GM23338 (cell line): ENCODE data around the gene CFAP70. TPM values are rescaled to one million over a fixed set of nuclear protein-coding genes. Genes with fewer than 3 reads are reported as not detected.

Experiments used
- ATAC-seq: fragments of 200-7000 bp; cut with Tn5 transposase; 3 replicates; pipeline ENCODE4 v1.9.1; 2020
- DNase-seq: peaks from one replicate; pipeline ENCODE4 v3.0.0-alpha.2; 2015; ENCODE audit warnings: low spot score
- H2AFZ ChIP-seq: fragments of 200-600 bp; sonication (generic); 2 replicates; pipeline ENCODE4 v1.8.0; 2016; ENCODE audit warnings: antibody characterized with exemption, mild to moderate bottlenecking, moderate library complexity
- H3F3A ChIP-seq: fragments of 200-600 bp; sonication (generic); replicated peaks from 2 replicates; pipeline ENCODE4 v1.8.0; 2017; ENCODE audit warnings: antibody characterized with exemption, mixed run types, low read depth
- H3K27ac ChIP-seq: fragments of 200-600 bp; sonication (generic); 2 replicates; pipeline ENCODE4 v1.6.1; 2016; ENCODE audit warnings: low read depth
- H3K27me3 ChIP-seq: fragments of 200-600 bp; sonication (generic); 2 replicates; pipeline ENCODE4 v1.8.0; 2016; ENCODE audit warnings: mild to moderate bottlenecking, mixed run types, moderate library complexity; ENCODE audit not compliant: insufficient read depth
- H3K36me3 ChIP-seq: fragments of 200-600 bp; sonication (generic); 2 replicates; pipeline ENCODE4 v1.8.0; 2016; ENCODE audit warnings: mild to moderate bottlenecking; ENCODE audit not compliant: insufficient read depth
- H3K4me1 ChIP-seq: fragments of 200-600 bp; sonication (generic); 2 replicates; pipeline ENCODE4 v1.8.0; 2016; ENCODE audit warnings: mild to moderate bottlenecking, moderate library complexity; ENCODE audit not compliant: insufficient read depth
- H3K4me2 ChIP-seq: fragments of 200-600 bp; sonication (generic); 2 replicates; pipeline ENCODE4 v1.7.1; 2017; ENCODE audit warnings: mixed run types
- H3K4me3 ChIP-seq: fragments of 200-600 bp; sonication (generic); 2 replicates; pipeline ENCODE4 v1.6.1; 2016; ENCODE audit warnings: mixed run types
- H3K79me2 ChIP-seq: fragments of 200-600 bp; sonication (generic); replicated peaks from 2 replicates; pipeline ENCODE4 v1.8.0; 2017; ENCODE audit warnings: mild to moderate bottlenecking; ENCODE audit not compliant: insufficient read depth
- H3K9me2 ChIP-seq: fragments of 200-600 bp; sonication (generic); 2 replicates; pipeline ENCODE4 v1.8.0; 2017; ENCODE audit not compliant: insufficient read depth
- H4K20me1 ChIP-seq: fragments of 200-600 bp; sonication (generic); replicated peaks from 2 replicates; pipeline ENCODE4 v1.8.0; 2017; ENCODE audit warnings: mild to moderate bottlenecking; ENCODE audit not compliant: insufficient read depth
- H3K27ac Mint-ChIP-seq: 2 replicates; pipeline ENCODE4 v1.8.0; 2020; ENCODE audit warnings: inconsistent platforms, mild to moderate bottlenecking, moderate library complexity, mixed read lengths
- H3K27me3 Mint-ChIP-seq: 3 replicates; pipeline ENCODE4 v1.8.0; 2022; ENCODE audit warnings: low read depth, mild to moderate bottlenecking, moderate library complexity, mixed read lengths, inconsistent platforms; ENCODE audit not compliant: insufficient read depth, poor library complexity
- H3K36me3 Mint-ChIP-seq: 3 replicates; pipeline ENCODE4 v1.8.0; 2021; ENCODE audit warnings: low read depth, mild to moderate bottlenecking, inconsistent platforms, moderate library complexity, mixed read lengths
- H3K4me1 Mint-ChIP-seq: 3 replicates; pipeline ENCODE4 v1.8.0; 2020; ENCODE audit warnings: mild to moderate bottlenecking, inconsistent platforms, mixed read lengths
- H3K4me3 Mint-ChIP-seq: 3 replicates; pipeline ENCODE4 v1.8.0; 2021; ENCODE audit warnings: moderate library complexity, mild to moderate bottlenecking, inconsistent platforms, mixed read lengths
- H3K9me3 Mint-ChIP-seq: 3 replicates; pipeline ENCODE4 v1.8.0; 2020; ENCODE audit warnings: moderate library complexity, mild to moderate bottlenecking, inconsistent platforms, mixed read lengths
- CREB1 ChIP-seq: fragments of 250-450 bp; sonication (Bioruptor Pico); IDR thresholded peaks from 2 replicates; pipeline ENCODE4 v1.5.0; 2020; ENCODE audit warnings: low read depth, mild to moderate bottlenecking, moderate library complexity
- EZH2 ChIP-seq: fragments of 200-600 bp; sonication (generic); IDR thresholded peaks from one replicate; pipeline ENCODE4 v1.8.0; 2017; ENCODE audit warnings: antibody characterized with exemption, mild to moderate bottlenecking, low read depth; ENCODE audit not compliant: unreplicated experiment
- EZH2phosphoT487 ChIP-seq: fragments of 200-600 bp; sonication (generic); IDR thresholded peaks from one replicate; pipeline ENCODE4 v1.8.1; 2018; ENCODE audit warnings: antibody characterized with exemption; ENCODE audit not compliant: unreplicated experiment
- JUNB ChIP-seq: IDR thresholded peaks from one replicate; pipeline ENCODE4 v1.6.1; 2016; ENCODE audit warnings: antibody characterized with exemption; ENCODE audit not compliant: unreplicated experiment
- NANOG ChIP-seq: IDR thresholded peaks from 2 replicates; pipeline ENCODE4 v1.6.1; 2016; ENCODE audit warnings: antibody characterized with exemption, borderline replicate concordance
- POLR2AphosphoS5 ChIP-seq: IDR thresholded peaks from 2 replicates; pipeline ENCODE4 v1.6.1; 2016; ENCODE audit warnings: antibody characterized with exemption, low read depth
- STAT1 ChIP-seq: IDR thresholded peaks from one replicate; pipeline ENCODE4 v1.6.1; 2016; ENCODE audit warnings: antibody characterized with exemption; ENCODE audit not compliant: unreplicated experiment
- ZNF114 ChIP-seq: fragments of 250-450 bp; sonication (Bioruptor Pico); IDR thresholded peaks from 2 replicates; pipeline ENCODE4 v1.5.0; 2020; ENCODE audit warnings: mild to moderate bottlenecking, moderate library complexity
- ZNF331 ChIP-seq: fragments of 250-450 bp; sonication (Bioruptor Pico); IDR thresholded peaks from 2 replicates; pipeline ENCODE4 v1.5.0; 2020; ENCODE audit warnings: low read depth, mild to moderate bottlenecking, moderate library complexity
- polyA plus RNA-seq: library from polyadenylated mRNA; unstranded; fragments of >200 nt; fragmentation: Nextera tagmentation; extraction: Ambion mirVana; gene quantifications from 2 replicates; pipeline ENCODE4 v1.2.1, GENCODE V29; 2016
- total RNA-seq: library from RNA; depleted of rRNA; stranded (reverse); fragments of >200 nt; shearing (Covaris generic); gene quantifications from 2 replicates; pipeline ENCODE4 v1.2.3, GENCODE V29; 2014
- TF ChIP-seq, protein P1 (sequence below): fragments of 250-450 bp; sonication (Bioruptor Pico); IDR thresholded peaks from 2 replicates; pipeline ENCODE4 v1.5.0; 2020; ENCODE audit warnings: mild to moderate bottlenecking, moderate library complexity
- TF ChIP-seq, protein P2 (sequence below): IDR thresholded peaks from 2 replicates; pipeline ENCODE4 v1.6.1; 2016; ENCODE audit warnings: antibody characterized with exemption
- TF ChIP-seq, protein P3 (sequence below), 2 experiments: fragments of 200-600 bp in 1 of 2; sonication (generic) in 1 of 2; conservative IDR thresholded peaks; 2 replicates each; pipeline versions ENCODE4 v1.5.1 to v1.6.1; 2016 to 2017; ENCODE audit warnings: antibody characterized with exemption in 2 of 2, low read depth in 2 of 2, mild to moderate bottlenecking in 2 of 2, moderate library complexity in 1 of 2
- TF ChIP-seq, protein P4 (sequence below): IDR thresholded peaks from one replicate; pipeline ENCODE4 v1.6.1; 2018; ENCODE audit warnings: antibody characterized with exemption; ENCODE audit not compliant: unreplicated experiment

Gene CFAP70
- total and polyA plus RNA-seq, 2 experiments from 2014 or later, result 0.17 to 0.24 TPM

DNA sequence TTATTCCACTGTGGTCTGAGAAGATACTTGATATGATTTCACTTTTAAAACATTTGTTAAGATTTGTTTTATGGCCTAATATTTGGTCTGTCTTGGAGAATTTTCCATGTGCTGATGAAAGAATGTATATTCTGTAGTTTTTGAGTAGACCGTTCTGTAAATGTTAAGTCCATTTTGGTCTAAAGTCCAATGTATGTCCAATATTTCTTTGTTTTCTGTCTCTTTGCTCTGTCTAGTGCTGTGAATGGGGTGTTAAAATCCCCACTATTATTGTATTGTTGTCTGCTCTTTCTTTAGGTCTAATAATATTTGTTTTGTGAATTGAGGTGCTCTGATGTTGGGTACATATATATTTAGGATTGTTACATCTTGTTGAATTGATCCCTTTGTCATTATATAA, 142.9 kb downstream of the CFAP70 start:
- Histone ChIP-seq H3K4me3 (no peak overlapping the region), H3K4me1 (no peaks in the 10 kb centered on the region), H3K36me3 (no peaks in the 10 kb centered on the region), H3K27me3 (no peaks in the 10 kb centered on the region), H3K79me2 (no peaks in the 10 kb centered on the region), H2AFZ (no peak overlapping the region), H3K9me2 (no peaks in the 10 kb centered on the region), H3F3A (no peaks in the 10 kb centered on the region), H4K20me1 (no peaks in the 10 kb centered on the region), H3K27ac (no peak overlapping the region), H3K4me2 (no peak overlapping the region)
- no peak overlapping the region for H3K27ac Mint-ChIP-seq
- no peak overlapping the region for H3K4me3 Mint-ChIP-seq
- no peak for TF ChIP-seq ZNF331
- TF ChIP-seq NANOG, result no peak
- TF ChIP-seq, protein P1, sequence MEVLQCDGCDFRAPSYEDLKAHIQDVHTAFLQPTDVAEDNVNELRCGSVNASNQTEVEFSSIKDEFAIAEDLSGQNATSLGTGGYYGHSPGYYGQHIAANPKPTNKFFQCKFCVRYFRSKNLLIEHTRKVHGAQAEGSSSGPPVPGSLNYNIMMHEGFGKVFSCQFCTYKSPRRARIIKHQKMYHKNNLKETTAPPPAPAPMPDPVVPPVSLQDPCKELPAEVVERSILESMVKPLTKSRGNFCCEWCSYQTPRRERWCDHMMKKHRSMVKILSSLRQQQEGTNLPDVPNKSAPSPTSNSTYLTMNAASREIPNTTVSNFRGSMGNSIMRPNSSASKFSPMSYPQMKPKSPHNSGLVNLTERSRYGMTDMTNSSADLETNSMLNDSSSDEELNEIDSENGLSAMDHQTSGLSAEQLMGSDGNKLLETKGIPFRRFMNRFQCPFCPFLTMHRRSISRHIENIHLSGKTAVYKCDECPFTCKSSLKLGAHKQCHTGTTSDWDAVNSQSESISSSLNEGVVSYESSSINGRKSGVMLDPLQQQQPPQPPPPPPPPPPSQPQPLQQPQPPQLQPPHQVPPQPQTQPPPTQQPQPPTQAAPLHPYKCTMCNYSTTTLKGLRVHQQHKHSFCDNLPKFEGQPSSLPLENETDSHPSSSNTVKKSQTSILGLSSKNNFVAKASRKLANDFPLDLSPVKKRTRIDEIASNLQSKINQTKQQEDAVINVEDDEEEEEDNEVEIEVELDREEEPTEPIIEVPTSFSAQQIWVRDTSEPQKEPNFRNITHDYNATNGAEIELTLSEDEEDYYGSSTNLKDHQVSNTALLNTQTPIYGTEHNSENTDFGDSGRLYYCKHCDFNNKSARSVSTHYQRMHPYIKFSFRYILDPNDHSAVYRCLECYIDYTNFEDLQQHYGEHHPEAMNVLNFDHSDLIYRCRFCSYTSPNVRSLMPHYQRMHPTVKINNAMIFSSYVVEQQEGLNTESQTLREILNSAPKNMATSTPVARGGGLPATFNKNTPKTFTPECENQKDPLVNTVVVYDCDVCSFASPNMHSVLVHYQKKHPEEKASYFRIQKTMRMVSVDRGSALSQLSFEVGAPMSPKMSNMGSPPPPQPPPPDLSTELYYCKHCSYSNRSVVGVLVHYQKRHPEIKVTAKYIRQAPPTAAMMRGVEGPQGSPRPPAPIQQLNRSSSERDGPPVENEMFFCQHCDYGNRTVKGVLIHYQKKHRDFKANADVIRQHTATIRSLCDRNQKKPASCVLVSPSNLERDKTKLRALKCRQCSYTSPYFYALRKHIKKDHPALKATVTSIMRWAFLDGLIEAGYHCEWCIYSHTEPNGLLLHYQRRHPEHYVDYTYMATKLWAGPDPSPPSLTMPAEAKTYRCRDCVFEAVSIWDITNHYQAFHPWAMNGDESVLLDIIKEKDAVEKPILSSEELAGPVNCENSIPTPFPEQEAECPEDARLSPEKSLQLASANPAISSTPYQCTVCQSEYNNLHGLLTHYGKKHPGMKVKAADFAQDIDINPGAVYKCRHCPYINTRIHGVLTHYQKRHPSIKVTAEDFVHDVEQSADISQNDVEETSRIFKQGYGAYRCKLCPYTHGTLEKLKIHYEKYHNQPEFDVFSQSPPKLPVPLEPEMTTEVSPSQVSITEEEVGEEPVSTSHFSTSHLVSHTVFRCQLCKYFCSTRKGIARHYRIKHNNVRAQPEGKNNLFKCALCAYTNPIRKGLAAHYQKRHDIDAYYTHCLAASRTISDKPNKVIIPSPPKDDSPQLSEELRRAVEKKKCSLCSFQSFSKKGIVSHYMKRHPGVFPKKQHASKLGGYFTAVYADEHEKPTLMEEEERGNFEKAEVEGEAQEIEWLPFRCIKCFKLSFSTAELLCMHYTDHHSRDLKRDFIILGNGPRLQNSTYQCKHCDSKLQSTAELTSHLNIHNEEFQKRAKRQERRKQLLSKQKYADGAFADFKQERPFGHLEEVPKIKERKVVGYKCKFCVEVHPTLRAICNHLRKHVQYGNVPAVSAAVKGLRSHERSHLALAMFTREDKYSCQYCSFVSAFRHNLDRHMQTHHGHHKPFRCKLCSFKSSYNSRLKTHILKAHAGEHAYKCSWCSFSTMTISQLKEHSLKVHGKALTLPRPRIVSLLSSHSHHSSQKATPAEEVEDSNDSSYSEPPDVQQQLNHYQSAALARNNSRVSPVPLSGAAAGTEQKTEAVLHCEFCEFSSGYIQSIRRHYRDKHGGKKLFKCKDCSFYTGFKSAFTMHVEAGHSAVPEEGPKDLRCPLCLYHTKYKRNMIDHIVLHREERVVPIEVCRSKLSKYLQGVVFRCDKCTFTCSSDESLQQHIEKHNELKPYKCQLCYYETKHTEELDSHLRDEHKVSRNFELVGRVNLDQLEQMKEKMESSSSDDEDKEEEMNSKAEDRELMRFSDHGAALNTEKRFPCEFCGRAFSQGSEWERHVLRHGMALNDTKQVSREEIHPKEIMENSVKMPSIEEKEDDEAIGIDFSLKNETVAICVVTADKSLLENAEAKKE (CRISPR knock-in tag), result no peak
- TF ChIP-seq STAT1, result no peak
- TF ChIP-seq EZH2, result no peak
- TF ChIP-seq, protein P2, sequence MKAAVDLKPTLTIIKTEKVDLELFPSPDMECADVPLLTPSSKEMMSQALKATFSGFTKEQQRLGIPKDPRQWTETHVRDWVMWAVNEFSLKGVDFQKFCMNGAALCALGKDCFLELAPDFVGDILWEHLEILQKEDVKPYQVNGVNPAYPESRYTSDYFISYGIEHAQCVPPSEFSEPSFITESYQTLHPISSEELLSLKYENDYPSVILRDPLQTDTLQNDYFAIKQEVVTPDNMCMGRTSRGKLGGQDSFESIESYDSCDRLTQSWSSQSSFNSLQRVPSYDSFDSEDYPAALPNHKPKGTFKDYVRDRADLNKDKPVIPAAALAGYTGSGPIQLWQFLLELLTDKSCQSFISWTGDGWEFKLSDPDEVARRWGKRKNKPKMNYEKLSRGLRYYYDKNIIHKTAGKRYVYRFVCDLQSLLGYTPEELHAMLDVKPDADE, result no peak
- TF ChIP-seq, protein P3, sequence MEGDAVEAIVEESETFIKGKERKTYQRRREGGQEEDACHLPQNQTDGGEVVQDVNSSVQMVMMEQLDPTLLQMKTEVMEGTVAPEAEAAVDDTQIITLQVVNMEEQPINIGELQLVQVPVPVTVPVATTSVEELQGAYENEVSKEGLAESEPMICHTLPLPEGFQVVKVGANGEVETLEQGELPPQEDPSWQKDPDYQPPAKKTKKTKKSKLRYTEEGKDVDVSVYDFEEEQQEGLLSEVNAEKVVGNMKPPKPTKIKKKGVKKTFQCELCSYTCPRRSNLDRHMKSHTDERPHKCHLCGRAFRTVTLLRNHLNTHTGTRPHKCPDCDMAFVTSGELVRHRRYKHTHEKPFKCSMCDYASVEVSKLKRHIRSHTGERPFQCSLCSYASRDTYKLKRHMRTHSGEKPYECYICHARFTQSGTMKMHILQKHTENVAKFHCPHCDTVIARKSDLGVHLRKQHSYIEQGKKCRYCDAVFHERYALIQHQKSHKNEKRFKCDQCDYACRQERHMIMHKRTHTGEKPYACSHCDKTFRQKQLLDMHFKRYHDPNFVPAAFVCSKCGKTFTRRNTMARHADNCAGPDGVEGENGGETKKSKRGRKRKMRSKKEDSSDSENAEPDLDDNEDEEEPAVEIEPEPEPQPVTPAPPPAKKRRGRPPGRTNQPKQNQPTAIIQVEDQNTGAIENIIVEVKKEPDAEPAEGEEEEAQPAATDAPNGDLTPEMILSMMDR (conservative IDR thresholded peaks at IDR 0.05; ENCODE audit: low read depth in 2 of 2), result no peak
- TF ChIP-seq, protein P4, sequence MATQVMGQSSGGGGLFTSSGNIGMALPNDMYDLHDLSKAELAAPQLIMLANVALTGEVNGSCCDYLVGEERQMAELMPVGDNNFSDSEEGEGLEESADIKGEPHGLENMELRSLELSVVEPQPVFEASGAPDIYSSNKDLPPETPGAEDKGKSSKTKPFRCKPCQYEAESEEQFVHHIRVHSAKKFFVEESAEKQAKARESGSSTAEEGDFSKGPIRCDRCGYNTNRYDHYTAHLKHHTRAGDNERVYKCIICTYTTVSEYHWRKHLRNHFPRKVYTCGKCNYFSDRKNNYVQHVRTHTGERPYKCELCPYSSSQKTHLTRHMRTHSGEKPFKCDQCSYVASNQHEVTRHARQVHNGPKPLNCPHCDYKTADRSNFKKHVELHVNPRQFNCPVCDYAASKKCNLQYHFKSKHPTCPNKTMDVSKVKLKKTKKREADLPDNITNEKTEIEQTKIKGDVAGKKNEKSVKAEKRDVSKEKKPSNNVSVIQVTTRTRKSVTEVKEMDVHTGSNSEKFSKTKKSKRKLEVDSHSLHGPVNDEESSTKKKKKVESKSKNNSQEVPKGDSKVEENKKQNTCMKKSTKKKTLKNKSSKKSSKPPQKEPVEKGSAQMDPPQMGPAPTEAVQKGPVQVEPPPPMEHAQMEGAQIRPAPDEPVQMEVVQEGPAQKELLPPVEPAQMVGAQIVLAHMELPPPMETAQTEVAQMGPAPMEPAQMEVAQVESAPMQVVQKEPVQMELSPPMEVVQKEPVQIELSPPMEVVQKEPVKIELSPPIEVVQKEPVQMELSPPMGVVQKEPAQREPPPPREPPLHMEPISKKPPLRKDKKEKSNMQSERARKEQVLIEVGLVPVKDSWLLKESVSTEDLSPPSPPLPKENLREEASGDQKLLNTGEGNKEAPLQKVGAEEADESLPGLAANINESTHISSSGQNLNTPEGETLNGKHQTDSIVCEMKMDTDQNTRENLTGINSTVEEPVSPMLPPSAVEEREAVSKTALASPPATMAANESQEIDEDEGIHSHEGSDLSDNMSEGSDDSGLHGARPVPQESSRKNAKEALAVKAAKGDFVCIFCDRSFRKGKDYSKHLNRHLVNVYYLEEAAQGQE, result no peak
- TF ChIP-seq POLR2AphosphoS5, result no peak
- no peak for TF ChIP-seq ZNF114 (CRISPR knock-in tag)
- no peak for TF ChIP-seq EZH2phosphoT487
- no peak for TF ChIP-seq CREB1 (CRISPR knock-in tag)
- TF ChIP-seq JUNB, result no peak
- H3K27me3 Mint-ChIP-seq, result peaks cover 3% of the 10 kb centered on the region
- no peaks in the 10 kb centered on the region for H3K4me1 Mint-ChIP-seq
- DNase-seq, result no peak
- ATAC-seq, result no peak
- H3K36me3 Mint-ChIP-seq, result peaks cover 3% of the 10 kb centered on the region
- no peaks in the 10 kb centered on the region for H3K9me3 Mint-ChIP-seq
